H9 (cell line): ENCODE measurements around the gene SCNN1B. TPM values are rescaled to one million over a fixed set of nuclear protein-coding genes. Genes with fewer than 3 reads are reported as not detected.
A peak's percentile ranks its signal among the peaks of the same experiment; 100 is the strongest.

ENCODE experiments used
- DNase-seq: peaks from one replicate; pipeline ENCODE4 v3.0.0-alpha.2; 2017
- H2AFZ ChIP-seq: one replicate; pipeline ENCODE4 v1.6.1; 2013; ENCODE audit warnings: mild to moderate bottlenecking, low read length, control low read depth, moderate library complexity
- H2AK5ac ChIP-seq: 2 replicates; pipeline ENCODE4 v1.6.1; 2013; ENCODE audit warnings: low read length, control low read depth, mixed read lengths; ENCODE audit not compliant: insufficient read length
- H2BK120ac ChIP-seq: one replicate; pipeline ENCODE4 v1.6.1; 2013; ENCODE audit warnings: low read depth, mild to moderate bottlenecking, low read length, control low read depth, inconsistent platforms; ENCODE audit not compliant: poor library complexity, severe bottlenecking
- H2BK12ac ChIP-seq: 2 replicates; pipeline ENCODE4 v1.6.1; 2013; ENCODE audit warnings: low read length, control low read depth, mixed read lengths, low read depth; ENCODE audit not compliant: insufficient read length
- H2BK15ac ChIP-seq: 2 replicates; pipeline ENCODE4 v1.6.1; 2013; ENCODE audit warnings: low read depth, low read length, control low read depth
- H2BK20ac ChIP-seq: one replicate; pipeline ENCODE4 v1.6.1; 2013; ENCODE audit warnings: low read depth, mild to moderate bottlenecking, low read length, control low read depth, inconsistent platforms; ENCODE audit not compliant: poor library complexity, severe bottlenecking
- H2BK5ac ChIP-seq: 2 replicates; pipeline ENCODE4 v1.6.1; 2013; ENCODE audit warnings: low read length, control low read depth, mixed read lengths; ENCODE audit not compliant: insufficient read length
- H3K14ac ChIP-seq: 2 replicates; pipeline ENCODE4 v1.6.1; 2013; ENCODE audit warnings: low read length, control low read depth; ENCODE audit not compliant: insufficient read depth
- H3K18ac ChIP-seq: 2 replicates; pipeline ENCODE4 v1.6.1; 2013; ENCODE audit warnings: low read depth, mild to moderate bottlenecking, mixed read lengths, low read length, control low read depth; ENCODE audit not compliant: insufficient read length
- H3K23ac ChIP-seq: 2 replicates; pipeline ENCODE4 v1.6.1; 2013; ENCODE audit warnings: low read length, control low read depth, mixed read lengths, low read depth; ENCODE audit not compliant: insufficient read length
- H3K23me2 ChIP-seq: 2 replicates; pipeline ENCODE4 v1.6.1; 2013; ENCODE audit warnings: low read depth, mild to moderate bottlenecking, mixed read lengths, low read length, control low read depth; ENCODE audit not compliant: insufficient read length, poor library complexity, severe bottlenecking
- H3K27ac ChIP-seq: 2 replicates; pipeline ENCODE4 v1.5.1; 2013; ENCODE audit warnings: low read length, control low read depth, mixed read lengths, low read depth; ENCODE audit not compliant: insufficient read length
- H3K27me3 ChIP-seq: 2 replicates; pipeline ENCODE4 v1.6.1; 2013; ENCODE audit warnings: low read length, control low read depth, inconsistent platforms; ENCODE audit not compliant: insufficient read depth
- H3K4ac ChIP-seq: 2 replicates; pipeline ENCODE4 v1.6.1; 2013; ENCODE audit warnings: low read depth, mild to moderate bottlenecking, control low read depth, inconsistent platforms, low read length, moderate library complexity
- H3K4me1 ChIP-seq: 2 replicates; pipeline ENCODE4 v1.6.1; 2013; ENCODE audit warnings: low read length, control low read depth, inconsistent platforms; ENCODE audit not compliant: insufficient read depth
- H3K4me2 ChIP-seq: 2 replicates; pipeline ENCODE4 v1.6.1; 2013; ENCODE audit warnings: low read length, control low read depth, mixed read lengths; ENCODE audit not compliant: insufficient read length, insufficient read depth
- H3K56ac ChIP-seq: 2 replicates; pipeline ENCODE4 v1.6.1; 2013; ENCODE audit warnings: low read depth, mild to moderate bottlenecking, mixed read lengths, low read length, control low read depth; ENCODE audit not compliant: insufficient read length
- H3K79me1 ChIP-seq: 2 replicates; pipeline ENCODE4 v1.6.1; 2013; ENCODE audit warnings: low read depth, mild to moderate bottlenecking, moderate library complexity, low read length, control low read depth, inconsistent platforms; ENCODE audit not compliant: insufficient read depth, poor library complexity, severe bottlenecking
- H3K79me2 ChIP-seq: 2 replicates; pipeline ENCODE4 v1.6.1; 2013; ENCODE audit warnings: low read length, control low read depth, inconsistent platforms; ENCODE audit not compliant: insufficient read depth
- H3K9ac ChIP-seq: 2 replicates; pipeline ENCODE4 v1.6.1; 2013; ENCODE audit warnings: low read length, control low read depth, mixed read lengths; ENCODE audit not compliant: insufficient read length; ENCODE audit errors: extremely low read depth
- H3K9me3 ChIP-seq: one replicate; pipeline ENCODE4 v1.6.1; 2013; ENCODE audit warnings: low read depth, low read length, inconsistent platforms; ENCODE audit not compliant: control insufficient read depth
- H3T11ph ChIP-seq: one replicate; pipeline ENCODE4 v1.6.1; 2013; ENCODE audit warnings: mild to moderate bottlenecking, low read length, control low read depth, inconsistent platforms
- H4K20me1 ChIP-seq: one replicate; pipeline ENCODE4 v1.6.1; 2013; ENCODE audit not compliant: control insufficient read depth, insufficient read length, insufficient read depth
- H4K5ac ChIP-seq: 2 replicates; pipeline ENCODE4 v1.6.1; 2013; ENCODE audit warnings: low read depth, mild to moderate bottlenecking, mixed read lengths, low read length, control low read depth; ENCODE audit not compliant: insufficient read length
- H4K8ac ChIP-seq: replicated peaks from 2 replicates; pipeline ENCODE4 v1.6.1; 2013; ENCODE audit warnings: low read length, control low read depth, mixed read lengths, low read depth; ENCODE audit not compliant: insufficient read length
- H4K91ac ChIP-seq: 2 replicates; pipeline ENCODE4 v1.6.1; 2013; ENCODE audit warnings: low read depth, mild to moderate bottlenecking, moderate library complexity, mixed read lengths, low read length, control low read depth; ENCODE audit not compliant: insufficient read length
- H3K27ac Mint-ChIP-seq, 3 experiments: 2 replicates in 2 of 3; 3 replicates in 1 of 3; pipeline ENCODE4 v1.8.0; 2020 to 2021; ENCODE audit warnings: mixed read lengths in 3 of 3, mild to moderate bottlenecking in 1 of 3, moderate library complexity in 1 of 3
- H3K27me3 Mint-ChIP-seq: 2 replicates; pipeline ENCODE4 v1.8.0; 2021; ENCODE audit warnings: low read depth, mild to moderate bottlenecking, moderate library complexity, mixed read lengths
- H3K36me3 Mint-ChIP-seq, 3 experiments: 2 replicates in 2 of 3; 3 replicates in 1 of 3; pipeline ENCODE4 v1.8.0; 2020 to 2021; ENCODE audit warnings: low read depth in 3 of 3, mixed read lengths in 3 of 3; ENCODE audit not compliant: insufficient read depth in 1 of 3
- H3K4me1 Mint-ChIP-seq, 2 experiments: 2 replicates each; pipeline ENCODE4 v1.8.0; 2020; ENCODE audit warnings: mixed read lengths in 2 of 2
- H3K4me3 Mint-ChIP-seq, 2 experiments: 2 replicates in 1 of 2; 3 replicates in 1 of 2; pipeline ENCODE4 v1.8.0; 2020 to 2021; ENCODE audit warnings: mild to moderate bottlenecking in 2 of 2, mixed read lengths in 2 of 2, moderate library complexity in 1 of 2
- H3K9me3 Mint-ChIP-seq, 2 experiments: 2 replicates in 1 of 2; 3 replicates in 1 of 2; pipeline ENCODE4 v1.8.0; 2020; ENCODE audit warnings: mild to moderate bottlenecking in 2 of 2, mixed read lengths in 2 of 2, moderate library complexity in 1 of 2
- WGBS: extraction: QIAGEN DNeasy Blood & Tissue Kit; methylation state at CpG from one replicate; pipeline ENCODE4 v1.1.7; 2013; ENCODE audit warnings: missing lambda C conversion rate, low lambda C conversion rate, mixed read lengths; ENCODE audit not compliant: insufficient read length; ENCODE audit errors: extremely low coverage; 5-methylcytosine and 5-hydroxymethylcytosine counted together
- total RNA-seq: library from RNA; stranded (reverse); gene quantifications from 2 replicates; pipeline ENCODE4 v1.2.1, GENCODE V29; 2021
- TF ChIP-seq, protein P1 (sequence below): fragments of 200-600 bp; sonication (generic); conservative IDR thresholded peaks from 3 replicates; pipeline ENCODE4 v1.8.0; 2021; ENCODE audit warnings: antibody characterized with exemption, mild to moderate bottlenecking

The SCNN1B gene
- total RNA-seq, 1 experiment from 2014 or later, result 0.11 TPM

DNA sequence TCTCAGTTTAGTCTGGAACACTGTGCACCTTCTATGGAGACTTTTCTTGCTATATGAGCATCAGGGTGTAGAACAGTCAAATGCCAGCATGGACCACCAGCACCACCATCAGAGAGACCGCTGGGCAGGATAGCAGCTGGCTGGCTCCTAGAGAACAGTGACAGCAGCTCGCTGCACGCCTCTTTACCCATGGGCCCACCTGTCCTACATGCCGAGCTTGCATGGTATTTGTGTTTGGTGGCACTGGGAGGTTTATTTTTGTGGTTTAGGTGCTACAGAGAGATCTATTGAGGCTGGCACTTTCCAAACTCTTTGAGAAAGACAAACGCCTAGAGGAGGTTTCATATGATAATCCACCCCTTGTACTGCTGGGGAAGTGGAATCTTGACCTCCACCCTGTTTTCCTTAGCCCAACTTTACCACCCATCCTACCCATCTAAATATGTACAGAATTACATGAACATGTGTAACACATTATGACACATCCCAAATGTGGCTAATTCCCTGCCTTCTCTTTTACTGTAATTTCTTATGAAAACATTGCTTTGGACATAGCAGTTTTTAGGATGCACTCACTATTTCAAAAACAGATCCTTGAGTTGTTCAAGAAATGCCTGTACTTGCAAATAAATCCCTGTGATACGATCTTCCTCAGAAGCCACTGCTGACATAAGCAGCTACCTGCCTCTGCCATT lies 104.6 kb downstream of the SCNN1B start:
- Histone ChIP-seq H2BK12ac (no peak overlapping the region), H4K20me1 (no peaks in the 10 kb centered on the region), H3K27me3 (no peaks in the 10 kb centered on the region), H3K9me3 (no peaks in the 10 kb centered on the region), H3K4me2 (no peak overlapping the region), H3T11ph (no peak overlapping the region), H4K91ac (no peak overlapping the region), H3K14ac (no peak overlapping the region), H4K5ac (no peak overlapping the region), H2BK5ac (no peak overlapping the region), H4K8ac (no peak overlapping the region), H2AFZ (no peak overlapping the region), H3K4ac (no peak overlapping the region), H2AK5ac (no peak overlapping the region), H3K23ac (no peak overlapping the region), H2BK15ac (no peak overlapping the region), H3K23me2 (no peaks in the 10 kb centered on the region), H3K79me1 (no peaks in the 10 kb centered on the region), H3K4me1 (peaks cover 3% of the 10 kb centered on the region; the same call in 1 of the 2 replicates), H2BK20ac (no peak overlapping the region), H3K27ac (no peak overlapping the region), H3K79me2 (no peaks in the 10 kb centered on the region), H3K18ac (no peak overlapping the region), H2BK120ac (no peak overlapping the region), H3K56ac (no peak overlapping the region), H3K9ac (no peak overlapping the region)
- no peak overlapping the region for H3K4me3 Mint-ChIP-seq
- H3K27ac Mint-ChIP-seq, result 0 out of 7 replicates have a peak overlapping the region, but pooled peaks of 1 of the 3 experiments have one; percentile 21
- WGBS, result no CpG with 5 or more reads among the region's 6 CpGs
- TF ChIP-seq, protein P1, sequence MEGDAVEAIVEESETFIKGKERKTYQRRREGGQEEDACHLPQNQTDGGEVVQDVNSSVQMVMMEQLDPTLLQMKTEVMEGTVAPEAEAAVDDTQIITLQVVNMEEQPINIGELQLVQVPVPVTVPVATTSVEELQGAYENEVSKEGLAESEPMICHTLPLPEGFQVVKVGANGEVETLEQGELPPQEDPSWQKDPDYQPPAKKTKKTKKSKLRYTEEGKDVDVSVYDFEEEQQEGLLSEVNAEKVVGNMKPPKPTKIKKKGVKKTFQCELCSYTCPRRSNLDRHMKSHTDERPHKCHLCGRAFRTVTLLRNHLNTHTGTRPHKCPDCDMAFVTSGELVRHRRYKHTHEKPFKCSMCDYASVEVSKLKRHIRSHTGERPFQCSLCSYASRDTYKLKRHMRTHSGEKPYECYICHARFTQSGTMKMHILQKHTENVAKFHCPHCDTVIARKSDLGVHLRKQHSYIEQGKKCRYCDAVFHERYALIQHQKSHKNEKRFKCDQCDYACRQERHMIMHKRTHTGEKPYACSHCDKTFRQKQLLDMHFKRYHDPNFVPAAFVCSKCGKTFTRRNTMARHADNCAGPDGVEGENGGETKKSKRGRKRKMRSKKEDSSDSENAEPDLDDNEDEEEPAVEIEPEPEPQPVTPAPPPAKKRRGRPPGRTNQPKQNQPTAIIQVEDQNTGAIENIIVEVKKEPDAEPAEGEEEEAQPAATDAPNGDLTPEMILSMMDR, result no peak
- peaks cover 5 to 61% (median 49%) of the 10 kb centered on the region in 3 experiments; a peak in 6 of 7 replicates for H3K36me3 Mint-ChIP-seq
- H3K4me1 Mint-ChIP-seq, result peaks cover 27 to 32% of the 10 kb centered on the region in 2 experiments
- no peaks in the 10 kb centered on the region for H3K27me3 Mint-ChIP-seq
- DNase-seq, result no peak
- H3K9me3 Mint-ChIP-seq, result no peaks in the 10 kb centered on the region
